IMR-90 (cell line): ENCODE data around the gene ADD2. TPM values are rescaled to one million over a fixed set of nuclear protein-coding genes. Genes with fewer than 3 reads are reported as not detected.

Source experiments
- ATAC-seq: fragments of 200-7000 bp; cut with Tn5 transposase; 2 replicates; pipeline ENCODE4 v1.9.1; 2020; ENCODE audit warnings: low read depth, mild to moderate bottlenecking, moderate library complexity
- BruUV-seq: library from RNA; stranded (reverse); fragments of 400-500 nt; replicated peaks from 2 replicates; lab custom pipeline; 2021; lab: Mats Ljungman, UMichigan
- CTCF ChIA-PET: fragments of 300-600 bp; formaldehyde crosslinking; extraction: SDS; loops from one replicate; lab custom pipeline; 2021; ENCODE audit warnings: antibody characterized with exemption; lab: Yijun Ruan, JAX
- POLR2A ChIA-PET: fragments of 300-600 bp; sonication (Branson Sonifier 250); formaldehyde crosslinking; loops from one replicate; lab custom pipeline; 2022; ENCODE audit warnings: antibody characterized with exemption; ENCODE audit not compliant: unreplicated experiment; lab: Charles Lee
- DNase-seq: peaks from one replicate; pipeline ENCODE4 v3.0.0; 2013
- H2AFZ ChIP-seq: replicated peaks from 2 replicates; pipeline ENCODE3; 2013; ENCODE audit warnings: low read length, mild to moderate bottlenecking; ENCODE audit not compliant: poor library complexity
- H2AK5ac ChIP-seq: 2 replicates; pipeline ENCODE4 v1.6.1; 2013; ENCODE audit warnings: low read depth, low read length, inconsistent platforms
- H2AK9ac ChIP-seq: replicated peaks from 2 replicates; pipeline ENCODE3; 2013; ENCODE audit warnings: mild to moderate bottlenecking, low read depth, low read length, moderate library complexity; ENCODE audit not compliant: poor library complexity
- H2BK120ac ChIP-seq: 2 replicates; pipeline ENCODE4 v1.6.1; 2013; ENCODE audit warnings: low read depth, low read length, inconsistent platforms
- H2BK15ac ChIP-seq: 3 replicates; pipeline ENCODE4 v1.6.1; 2013; ENCODE audit warnings: low read depth, low read length, inconsistent platforms
- H2BK20ac ChIP-seq: 2 replicates; pipeline ENCODE4 v1.6.1; 2013; ENCODE audit warnings: low read depth, mild to moderate bottlenecking, inconsistent platforms, low read length, moderate library complexity
- H2BK5ac ChIP-seq: 2 replicates; pipeline ENCODE4 v1.6.1; 2013; ENCODE audit warnings: mild to moderate bottlenecking, low read depth, low read length, inconsistent platforms; ENCODE audit not compliant: poor library complexity, severe bottlenecking
- H3K14ac ChIP-seq: replicated peaks from 2 replicates; pipeline ENCODE4 v1.6.1; 2013; ENCODE audit warnings: low read depth, low read length, inconsistent platforms
- H3K18ac ChIP-seq: 2 replicates; pipeline ENCODE4 v1.6.1; 2013; ENCODE audit warnings: low read depth, low read length, control low read depth
- H3K23ac ChIP-seq: 2 replicates; pipeline ENCODE4 v1.6.1; 2013; ENCODE audit warnings: low read depth, low read length, inconsistent platforms
- H3K27ac ChIP-seq: 2 replicates; pipeline ENCODE4 v1.5.1; 2013; ENCODE audit warnings: mild to moderate bottlenecking, control low read depth, low read length; ENCODE audit not compliant: insufficient read depth
- H3K27me3 ChIP-seq: 2 replicates; pipeline ENCODE4 v1.6.1; 2013; ENCODE audit warnings: low read length; ENCODE audit not compliant: control insufficient read depth, insufficient read depth
- H3K36me3 ChIP-seq: 2 replicates; pipeline ENCODE4 v1.6.1; 2013; ENCODE audit warnings: low read length, mixed read lengths; ENCODE audit not compliant: control insufficient read depth, insufficient read depth
- H3K4ac ChIP-seq: 2 replicates; pipeline ENCODE4 v1.6.1; 2013; ENCODE audit warnings: low read depth, low read length, inconsistent platforms
- H3K4me1 ChIP-seq: 2 replicates; pipeline ENCODE4 v1.6.1; 2013; ENCODE audit warnings: low read length, mixed read lengths; ENCODE audit not compliant: control insufficient read depth, insufficient read depth
- H3K4me2 ChIP-seq: 2 replicates; pipeline ENCODE4 v1.6.1; 2013; ENCODE audit warnings: low read depth, mild to moderate bottlenecking, control low read depth, low read length, moderate library complexity
- H3K4me3 ChIP-seq: 2 replicates; pipeline ENCODE4 v1.5.1; 2013; ENCODE audit warnings: low read depth, mild to moderate bottlenecking, control low read depth, low read length, moderate library complexity; ENCODE audit not compliant: insufficient read depth
- H3K56ac ChIP-seq: 2 replicates; pipeline ENCODE4 v1.6.1; 2013; ENCODE audit warnings: low read length, inconsistent platforms; ENCODE audit not compliant: insufficient read depth; ENCODE audit errors: extremely low read depth
- H3K79me1 ChIP-seq, 2 experiments: 2 replicates each; pipeline ENCODE4 v1.6.1; 2013; ENCODE audit warnings: low read length in 2 of 2, inconsistent platforms in 1 of 2, low read depth in 1 of 2
- H3K9ac ChIP-seq: 2 replicates; pipeline ENCODE4 v1.6.1; 2013; ENCODE audit warnings: low read depth, low read length, control low read depth
- H3K9me1 ChIP-seq: 2 replicates; pipeline ENCODE4 v1.6.1; 2013; ENCODE audit warnings: low read length, inconsistent platforms; ENCODE audit not compliant: insufficient read depth
- H3K9me3 ChIP-seq: 2 replicates; pipeline ENCODE4 v1.6.1; 2013; ENCODE audit warnings: low read length; ENCODE audit not compliant: control insufficient read depth, insufficient read depth
- H4K20me1 ChIP-seq: 2 replicates; pipeline ENCODE4 v1.6.1; 2013; ENCODE audit warnings: low read length, inconsistent platforms; ENCODE audit not compliant: insufficient read depth
- H4K5ac ChIP-seq: 2 replicates; pipeline ENCODE4 v1.6.1; 2013; ENCODE audit warnings: mild to moderate bottlenecking, low read depth, low read length, control low read depth
- H4K8ac ChIP-seq, 2 experiments: 2 replicates each; pipeline ENCODE4 v1.6.1; 2013; ENCODE audit warnings: low read depth in 2 of 2, low read length in 2 of 2, control low read depth in 1 of 2, inconsistent platforms in 1 of 2
- H4K91ac ChIP-seq: 2 replicates; pipeline ENCODE4 v1.6.1; 2013; ENCODE audit warnings: low read depth, low read length, inconsistent platforms; ENCODE audit not compliant: insufficient read depth
- BHLHE40 ChIP-seq: fragments of 150-350 bp; IDR thresholded peaks from 2 replicates; pipeline ENCODE4 v1.6.1; 2016; ENCODE audit warnings: mild to moderate bottlenecking, low read depth, low read length
- CTCF ChIP-seq: conservative IDR thresholded peaks from 2 replicates; pipeline ENCODE4 v1.5.1; 2012; ENCODE audit warnings: mild to moderate bottlenecking, low read depth, low read length, improper control_type of control experiment
- MAZ ChIP-seq: IDR thresholded peaks from 2 replicates; pipeline ENCODE4 v1.6.1; 2012; ENCODE audit warnings: low read depth, mild to moderate bottlenecking, low read length, improper control_type of control experiment, moderate library complexity, borderline replicate concordance
- RAD21 ChIP-seq: IDR thresholded peaks from 2 replicates; pipeline ENCODE4 v1.6.1; 2012; ENCODE audit warnings: low read length, improper control_type of control experiment
- RCOR1 ChIP-seq: IDR thresholded peaks from 2 replicates; pipeline ENCODE4 v1.6.1; 2012; ENCODE audit warnings: mild to moderate bottlenecking, low read length, improper control_type of control experiment; ENCODE audit not compliant: insufficient replicate concordance
- SMC3 ChIP-seq: fragments of 150-350 bp; IDR thresholded peaks from 2 replicates; pipeline ENCODE4 v1.6.1; 2016; ENCODE audit warnings: low read depth, mild to moderate bottlenecking, antibody characterized with exemption, low read length, moderate library complexity
- WGBS, 2 experiments: methylation state at CpG; one replicate each; pipeline versions ENCODE4 v1.1.5 to v1.1.7; 2013; ENCODE audit warnings: missing lambda C conversion rate in 2 of 2; ENCODE audit not compliant: insufficient read length in 1 of 2; ENCODE audit errors: extremely low coverage in 2 of 2; 5-methylcytosine and 5-hydroxymethylcytosine counted together
- dilution Hi-C: fragments of 300-500 bp; cut with HindIII; formaldehyde crosslinking; loops from one replicate; pipeline ENCODE4 v1.14.3; 2018; ENCODE audit warnings: low sequenced_read_pairs; ENCODE audit not compliant: unreplicated experiment
- in situ Hi-C: fragments of 300-500 bp; cut with MboI; formaldehyde crosslinking; loops from 3 replicates; pipeline ENCODE4 v1.14.3; 2019; ENCODE audit warnings: low sequenced_read_pairs, inconsistent platforms, mixed read lengths
- intact Hi-C: fragments of 100-400 bp; cut with micrococcal nuclease; formaldehyde crosslinking; loops from 2 replicates; pipeline ENCODE4 v1.10.0; 2022
- polyA plus RNA-seq, 3 experiments: library from polyadenylated mRNA; depleted of rRNA; stranded (reverse); fragments of >200 nt; gene quantifications; 2 replicates each; pipeline ENCODE4 v1.2.3, GENCODE V29; 2012; ENCODE audit warnings: low replicate concordance in 1 of 3
- total RNA-seq: library from RNA; depleted of rRNA; stranded (reverse); fragments of >200 nt; gene quantifications from 2 replicates; pipeline ENCODE4 v1.2.3, GENCODE V29; 2012

The ADD2 gene
- total and polyA plus RNA-seq, 2 of the 4 experiments (the other 2 are of a cell fraction) = not detected

- Histone ChIP-seq H3K23ac (no peak overlapping the region), H3K9me1 (no peaks in the 10 kb centered on the region), H4K5ac (no peak overlapping the region), H3K4me1 (no peaks in the 10 kb centered on the region), H2AK9ac (no peak overlapping the region), H2BK5ac (no peak overlapping the region), H2BK15ac (no peak overlapping the region), H3K27ac (no peak overlapping the region), H3K14ac (no peak overlapping the region), H4K8ac (no peak overlapping the region), H3K18ac (no peak overlapping the region), H2AFZ (no peak overlapping the region), H3K4me3 (no peak overlapping the region), H2BK120ac (no peak overlapping the region), H3K79me1 (no peaks in the 10 kb centered on the region), H3K9ac (no peak overlapping the region), H3K4me2 (no peak overlapping the region), H4K20me1 (no peaks in the 10 kb centered on the region), H3K27me3 (peaks cover 5% of the 10 kb centered on the region), H3K4ac (no peak overlapping the region), H3K36me3 (no peaks in the 10 kb centered on the region), H3K56ac (no peak overlapping the region), H4K91ac (no peak overlapping the region), H3K9me3 (no peaks in the 10 kb centered on the region), H2BK20ac (no peak overlapping the region), H2AK5ac (no peak overlapping the region)
- dilution Hi-C loops = no loop called here
- ATAC-seq (peak; percentile 93), DNase-seq (peak; percentile 44)
- WGBS, 2 experiments = 7% methylated on average over 6 of the region's 9 CpGs; no CpG with 5 or more reads in 1 of the 2 experiments
- BruUV-seq = no TSS peak
- in situ Hi-C loops = no loop called here
- ChIA-PET POLR2A (no interaction called here), CTCF (interaction anchor here (1.2 kb wide), 1 partner anchor 9 kb away, joined by 4 read pairs; no protein-coding TSS in a partner anchor)
- no peak for TF ChIP-seq BHLHE40
- peak; percentile 88 for TF ChIP-seq CTCF
- TF ChIP-seq RAD21 = peak; percentile 78
- peak; percentile 78 for TF ChIP-seq SMC3
- TF ChIP-seq MAZ = no peak
- TF ChIP-seq RCOR1 = no peak
- intact Hi-C loops = loop anchor here (1.0 kb wide), 2 partner anchors 307 to 344 kb away; no protein-coding TSS in a partner anchor
Measured at GRCh38 chr2:70647873-70648481, 120.0 kb downstream of the ADD2 start.
